Epidermal melanocyte (primary cell): Measurements from ENCODE around the gene ERICH3.

Source experiments
- DNase-seq: peaks from one replicate; pipeline ENCODE4 v3.0.0; 2011; ENCODE audit warnings: low spot score; ENCODE audit not compliant: insufficient read length

ERICH3 gene

GRCh38 chr1:74673351-74674111, at the start of gene ERICH3:
Gene ERICH3, minus strand, starts transcription at chr1:74673792. Its CDS starts 273 bp downstream, at chr1:74673519.
- no peak for DNase-seq

GRCh38 chr1:74717626-74718025, 44.0 kb upstream of the ERICH3 start:
- DNase-seq: no peak

GRCh38 chr1:74716822-74717221, 43.2 kb upstream of the ERICH3 start:
- no peak for DNase-seq

GRCh38 chr1:74715806-74716205, 42.2 kb upstream of the ERICH3 start:
- no peak for DNase-seq

GRCh38 chr1:74715236-74715502, 41.6 kb upstream of the ERICH3 start:
- no peak for DNase-seq

GRCh38 chr1:74714429-74715235, 41.0 kb upstream of the ERICH3 start:
- no peak for DNase-seq

GRCh38 chr1:74713849-74714248, 40.3 kb upstream of the ERICH3 start:
- DNase-seq: no peak

GRCh38 chr1:74712881-74713280, 39.3 kb upstream of the ERICH3 start:
- DNase-seq: no peak

- DNase-seq: no peak
Observed at GRCh38 chr1:74703386-74704182, 30.0 kb upstream of the ERICH3 start.

GRCh38 chr1:74699331-74699730, 25.7 kb upstream of the ERICH3 start:
- DNase-seq: no peak

- no peak for DNase-seq
Observed at GRCh38 chr1:74697832-74698231, 24.2 kb upstream of the ERICH3 start.

GRCh38 chr1:74693473-74693872, 19.9 kb upstream of the ERICH3 start:
- DNase-seq: no peak

- no peak for DNase-seq
Observed at GRCh38 chr1:74690909-74691308, 17.3 kb upstream of the ERICH3 start.

- no peak for DNase-seq
Observed at GRCh38 chr1:74690364-74690696, 16.7 kb upstream of the ERICH3 start.

GRCh38 chr1:74689621-74690363, 16.2 kb upstream of the ERICH3 start:
- DNase-seq: no peak

- DNase-seq: no peak
Observed at GRCh38 chr1:74686928-74687327, 13.3 kb upstream of the ERICH3 start.

GRCh38 chr1:74684301-74684700, 10.7 kb upstream of the ERICH3 start:
- no peak for DNase-seq

- no peak for DNase-seq
Observed at GRCh38 chr1:74683656-74684055, 10.1 kb upstream of the ERICH3 start.

GRCh38 chr1:74681851-74682250, 8.3 kb upstream of the ERICH3 start:
- no peak for DNase-seq

- DNase-seq: no peak
Observed at GRCh38 chr1:74681449-74681848, 7.9 kb upstream of the ERICH3 start.

- DNase-seq: no peak
Observed at GRCh38 chr1:74681001-74681400, 7.4 kb upstream of the ERICH3 start.

GRCh38 chr1:74679811-74680210, 6.2 kb upstream of the ERICH3 start:
- DNase-seq: no peak
